Fibroblast of peridontal ligament (primary cell): ENCODE results near the gene ARHGAP15.

Source experiments
- DNase-seq: peaks from one replicate; pipeline ENCODE4 v3.0.0-alpha.2; 2010; ENCODE audit errors: extremely low read depth

Gene ARHGAP15

DNA sequence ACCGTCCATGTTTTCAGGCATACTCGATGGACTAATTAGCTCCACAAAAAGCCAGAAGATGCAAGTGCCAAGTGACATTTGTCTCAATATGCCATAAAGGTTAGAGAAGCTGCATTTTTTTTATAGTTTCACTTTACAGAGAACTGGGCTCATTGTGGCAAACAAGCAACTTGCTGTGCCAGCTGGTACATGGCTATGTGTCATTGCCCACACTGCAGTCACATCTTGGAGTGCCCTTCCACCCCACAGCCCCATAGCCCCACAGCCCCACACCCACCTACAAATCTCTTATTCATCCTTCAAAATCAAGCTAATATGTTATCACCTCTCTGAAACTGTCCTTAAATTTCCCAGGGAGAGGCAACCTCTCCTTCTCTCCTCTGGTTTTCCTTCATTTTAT, 451.9 kb downstream of the ARHGAP15 start:
- no peak for DNase-seq

DNA sequence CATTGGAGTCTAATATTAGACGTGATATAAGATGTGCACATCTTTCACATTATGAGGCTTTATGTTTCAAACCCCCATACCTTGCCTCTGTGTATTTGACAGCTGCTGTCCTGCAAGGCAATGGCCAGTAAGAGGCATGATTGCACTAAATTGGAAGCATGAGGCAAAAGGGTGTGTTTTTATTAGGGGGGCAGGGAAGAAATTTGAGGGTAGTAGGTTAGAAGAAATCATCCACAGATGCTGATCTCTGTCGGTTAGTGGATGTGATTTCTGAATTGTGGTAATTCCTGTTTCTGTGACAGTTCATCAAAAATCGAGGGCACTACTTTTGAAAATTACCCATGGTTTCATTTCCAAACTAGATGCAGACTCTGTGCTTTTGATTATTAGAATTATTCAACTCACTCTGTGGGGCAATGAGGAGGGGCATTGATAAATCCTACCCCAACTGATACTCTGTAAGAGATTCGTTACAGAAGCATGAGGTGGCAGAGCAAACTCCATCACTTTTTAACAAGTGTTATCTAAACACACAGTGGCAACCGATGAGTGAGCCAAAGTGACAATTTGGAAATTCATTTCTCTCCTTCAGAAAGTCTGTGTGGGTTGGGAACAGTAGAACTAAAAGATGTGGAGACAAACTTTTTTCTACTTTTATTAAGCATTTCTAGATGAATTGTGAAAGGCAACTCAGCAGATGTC, 453.0 kb downstream of the ARHGAP15 start:
- DNase-seq, result peak; percentile 54

DNA sequence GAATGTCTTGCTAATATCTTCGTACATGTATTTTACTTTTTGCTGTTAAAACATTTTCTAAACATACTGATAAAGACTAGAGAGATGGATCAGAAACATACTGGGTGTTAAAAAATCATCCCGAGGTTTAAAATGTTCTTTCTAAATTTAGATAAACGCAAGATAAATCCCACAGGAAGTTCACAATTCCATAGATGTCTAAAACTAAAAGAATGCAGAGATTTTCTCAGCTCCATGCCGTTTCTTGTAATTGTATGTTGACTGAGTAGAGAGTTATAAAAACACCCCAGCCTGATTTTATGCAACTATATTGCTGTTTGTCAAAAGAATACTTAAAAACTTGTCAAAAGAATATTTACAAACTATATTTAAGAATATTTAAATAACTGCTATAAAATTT, 455.7 kb downstream of the ARHGAP15 start:
- DNase-seq, result peak; percentile 19

DNA sequence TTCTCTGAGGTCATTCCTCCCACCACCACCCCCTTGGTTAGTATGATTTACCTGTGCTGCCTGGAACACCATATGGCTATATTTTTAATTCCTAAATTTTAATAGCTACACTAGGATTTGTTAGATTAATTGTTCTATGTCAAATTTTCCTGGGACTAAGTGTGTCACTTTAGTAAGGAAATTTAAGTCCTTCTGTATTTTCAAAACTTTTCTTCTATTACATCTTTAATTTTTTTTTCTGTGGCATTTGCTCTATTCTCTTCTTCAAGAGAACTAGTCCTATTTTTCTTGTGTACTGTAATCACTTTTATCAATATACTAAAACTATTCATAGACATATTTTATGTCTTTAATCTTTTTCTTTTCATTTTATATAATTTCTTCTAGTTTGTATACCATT, 456.9 kb downstream of the ARHGAP15 start:
- DNase-seq, result no peak

DNA sequence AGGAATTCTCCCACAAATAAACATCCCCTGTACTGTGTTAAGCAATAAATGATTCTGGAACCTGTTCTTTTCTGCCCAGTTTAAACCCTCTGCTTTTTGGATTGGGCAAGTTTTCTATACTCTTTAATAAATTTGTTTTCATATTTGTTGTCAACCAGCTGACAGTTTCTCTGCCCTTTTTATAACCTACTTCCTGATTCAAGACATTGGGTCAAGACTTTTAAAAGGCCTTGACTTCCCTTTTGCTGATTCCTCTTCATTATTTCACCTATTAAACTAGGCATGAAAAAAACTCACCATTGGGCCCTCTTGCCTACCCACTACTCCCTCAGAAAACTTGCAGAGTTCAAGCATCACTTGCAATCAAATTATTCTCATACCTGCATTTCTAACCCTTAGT, 459.5 kb downstream of the ARHGAP15 start:
- no peak for DNase-seq

DNA sequence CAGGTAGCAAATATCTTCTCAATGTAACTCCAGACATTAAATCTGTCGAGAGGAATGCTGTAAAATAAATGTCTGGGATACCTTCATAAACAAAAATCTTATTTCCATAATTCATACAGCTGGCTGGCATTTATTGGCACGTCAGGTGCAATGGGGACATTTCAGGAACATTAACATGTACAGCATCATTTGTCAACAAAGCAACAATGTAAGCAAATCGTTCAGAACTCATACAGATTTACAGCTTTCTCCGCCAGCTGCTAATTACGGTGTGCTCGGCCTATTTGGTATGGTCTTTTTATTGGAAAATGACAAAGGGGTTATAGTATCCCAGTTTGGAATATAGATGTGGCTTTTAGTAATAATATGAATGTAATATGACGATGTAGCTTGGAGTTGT, 464.9 kb downstream of the ARHGAP15 start:
- no peak for DNase-seq

DNA sequence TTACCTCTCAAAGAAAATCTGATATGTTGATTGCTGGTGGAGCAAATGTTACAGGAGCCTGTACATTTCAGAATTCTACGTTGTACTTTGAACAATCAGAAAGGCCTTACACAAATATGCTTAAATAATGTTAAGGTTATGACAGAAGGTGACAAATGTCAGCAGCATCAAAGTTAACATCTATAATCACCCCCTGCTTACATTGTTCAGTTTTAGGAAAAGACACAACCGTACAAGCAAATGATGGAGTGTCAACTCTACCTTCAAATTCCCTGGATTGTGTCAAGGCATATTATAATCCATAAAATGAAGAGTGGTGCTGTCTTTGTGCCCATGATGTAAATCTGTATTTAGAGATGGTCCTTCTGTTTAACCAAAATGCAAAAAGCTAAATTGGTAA, 465.5 kb downstream of the ARHGAP15 start:
- no peak for DNase-seq

DNA sequence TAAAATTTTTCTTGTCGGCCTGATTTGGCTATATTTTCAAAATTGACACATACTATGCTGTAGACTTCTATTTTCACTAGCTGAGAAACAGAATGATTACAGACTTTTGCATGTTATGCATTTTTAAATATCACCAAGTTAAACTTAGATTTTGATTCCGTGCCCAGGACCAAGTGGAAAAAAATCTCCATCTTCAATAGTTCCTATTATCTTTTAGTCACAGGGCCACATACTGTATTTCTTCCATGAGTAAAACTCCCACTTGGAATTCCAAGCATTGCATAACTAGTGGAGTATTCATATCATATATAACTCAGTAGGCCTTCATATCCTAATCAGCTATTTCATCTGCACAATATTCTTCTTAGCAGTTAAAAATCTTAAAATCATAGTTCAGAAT, 470.9 kb downstream of the ARHGAP15 start:
- peak; percentile 77 for DNase-seq

DNA sequence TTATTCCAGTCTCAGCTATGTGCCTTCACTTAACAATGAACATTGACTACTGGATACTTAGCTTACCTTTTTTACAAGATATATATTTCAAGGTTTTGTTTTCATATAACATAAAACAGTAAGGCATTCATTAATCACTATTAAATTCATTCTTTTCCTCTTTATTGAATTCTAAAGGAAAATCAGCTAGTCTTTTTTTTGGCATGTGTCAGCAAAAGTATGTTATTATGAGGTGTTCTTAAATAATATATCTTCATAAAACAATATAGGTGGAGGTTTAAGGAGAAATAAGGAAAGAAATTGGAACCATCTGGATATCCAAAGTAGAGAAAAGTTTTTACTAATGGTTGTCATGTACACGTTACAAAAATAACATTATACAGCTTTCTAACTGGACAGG, 472.6 kb downstream of the ARHGAP15 start:
- DNase-seq, result no peak

DNA sequence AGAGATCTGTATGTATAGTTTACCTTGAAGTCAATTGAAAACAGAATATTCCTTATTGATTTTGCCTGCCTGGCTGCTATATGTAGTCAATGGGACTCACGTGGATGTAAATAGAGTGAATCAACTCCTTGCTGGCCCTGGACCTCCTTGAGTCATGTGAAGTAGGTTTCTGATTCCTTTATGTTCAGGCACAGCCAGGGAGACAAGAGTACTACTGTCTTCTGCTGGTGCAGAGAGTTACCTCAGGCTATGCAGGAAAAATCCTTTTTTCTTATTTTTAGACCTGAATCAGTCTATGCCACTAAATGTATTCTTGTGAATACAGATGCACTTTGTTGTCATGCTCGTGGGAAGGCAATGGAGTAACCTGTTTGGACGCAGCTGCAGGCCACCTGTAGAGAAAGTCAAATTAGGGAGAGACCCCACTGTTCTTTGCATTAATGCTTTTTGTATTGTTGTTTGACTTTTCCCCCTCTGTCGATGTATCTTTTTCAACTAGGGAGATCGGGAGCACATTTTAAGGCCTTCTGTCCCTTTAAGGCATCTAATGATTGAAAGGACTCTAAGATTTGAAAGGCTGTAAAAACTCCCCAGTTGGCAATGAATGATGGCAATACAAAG, 473.9 kb downstream of the ARHGAP15 start:
- DNase-seq, result no peak

DNA sequence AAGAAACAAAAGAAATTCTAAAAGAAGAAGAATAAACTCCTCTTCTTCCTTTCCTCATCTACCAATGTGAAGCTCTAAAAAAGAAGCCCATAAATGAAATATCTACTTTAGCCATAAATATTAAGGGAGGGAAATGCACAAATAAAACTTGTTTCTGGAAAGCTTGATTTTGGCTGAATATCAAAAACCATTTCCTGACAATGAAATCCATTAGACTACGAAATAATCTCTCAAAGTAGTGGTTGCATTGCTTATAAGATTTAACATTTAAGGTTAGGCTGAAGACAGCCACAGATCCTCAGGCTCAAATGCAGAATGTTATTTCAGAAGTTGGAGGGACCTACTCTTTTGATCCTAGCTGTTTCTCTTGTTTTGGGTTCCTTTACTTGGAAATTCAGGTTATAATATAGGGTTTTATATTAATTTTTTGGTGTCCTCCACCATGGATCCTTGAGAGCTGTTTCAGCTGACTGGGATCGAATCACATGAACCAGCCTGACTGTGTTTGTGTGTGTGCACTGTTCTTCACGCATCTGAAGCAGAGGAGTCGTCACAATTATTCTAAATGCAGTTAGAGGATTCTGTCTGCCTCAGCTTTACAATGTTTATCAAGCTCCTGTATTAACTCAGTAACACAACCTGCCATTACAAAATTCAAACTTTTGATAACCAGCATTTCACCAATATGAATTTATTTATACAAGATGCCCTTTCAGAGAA, 474.8 kb downstream of the ARHGAP15 start:
- DNase-seq, result no peak

DNA sequence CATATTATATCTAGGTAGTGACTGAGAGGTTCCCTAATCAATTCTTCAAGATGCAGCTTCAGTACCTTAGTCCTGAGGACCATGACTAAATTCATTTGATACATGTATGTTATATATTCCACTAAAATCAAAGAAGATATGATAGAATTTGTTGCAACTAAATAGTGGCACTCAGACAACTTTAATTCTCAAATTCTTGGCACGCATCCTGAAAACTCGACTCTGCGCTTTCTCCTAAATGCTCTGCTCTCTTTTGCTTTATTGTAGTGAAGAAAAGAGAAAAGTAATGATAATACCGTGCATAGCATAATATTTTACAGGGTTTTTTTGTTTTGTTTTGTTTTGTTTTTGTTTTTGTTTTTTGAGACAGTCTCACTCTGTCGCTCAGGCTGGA, 475.3 kb downstream of the ARHGAP15 start:
- no peak for DNase-seq

DNA sequence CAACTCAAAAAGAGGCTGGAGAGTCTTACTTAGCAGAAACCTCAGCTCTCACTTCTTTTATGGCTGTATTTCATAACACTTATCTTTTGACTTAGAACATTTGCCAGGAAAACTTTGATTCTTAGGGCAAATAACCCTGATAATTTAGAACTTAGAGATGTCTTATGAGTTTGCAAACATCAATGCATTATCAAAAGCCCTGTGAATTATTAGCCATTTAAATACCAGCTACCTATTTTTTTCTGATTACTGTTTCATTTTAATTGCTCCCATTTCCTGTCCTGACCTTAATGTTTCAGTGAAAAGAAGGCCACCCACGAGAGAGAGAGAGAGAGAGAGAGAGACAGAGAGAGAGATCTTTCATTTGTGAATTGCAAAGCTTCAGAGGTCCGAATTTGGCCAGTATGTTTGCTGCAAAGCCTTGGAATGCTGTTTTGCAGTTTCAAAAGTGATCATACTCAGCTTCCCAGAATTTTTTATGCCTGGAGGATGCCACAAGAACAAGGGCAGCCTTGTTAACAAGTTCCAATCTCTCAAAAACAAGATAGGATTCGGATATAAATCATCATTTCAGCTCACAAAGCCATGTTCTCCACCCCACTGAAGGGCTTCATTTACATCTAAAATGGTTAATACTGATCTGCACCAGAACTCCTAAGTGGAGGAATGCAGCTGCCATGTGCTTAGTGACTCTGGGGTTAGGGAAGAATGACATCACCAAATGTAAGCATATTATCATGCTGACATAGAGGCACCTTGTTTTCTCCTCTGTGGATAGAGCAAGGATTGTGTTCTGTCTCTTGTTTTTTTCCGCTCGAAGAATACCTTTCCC, 478.2 kb downstream of the ARHGAP15 start:
- peak; percentile 34 for DNase-seq

DNA sequence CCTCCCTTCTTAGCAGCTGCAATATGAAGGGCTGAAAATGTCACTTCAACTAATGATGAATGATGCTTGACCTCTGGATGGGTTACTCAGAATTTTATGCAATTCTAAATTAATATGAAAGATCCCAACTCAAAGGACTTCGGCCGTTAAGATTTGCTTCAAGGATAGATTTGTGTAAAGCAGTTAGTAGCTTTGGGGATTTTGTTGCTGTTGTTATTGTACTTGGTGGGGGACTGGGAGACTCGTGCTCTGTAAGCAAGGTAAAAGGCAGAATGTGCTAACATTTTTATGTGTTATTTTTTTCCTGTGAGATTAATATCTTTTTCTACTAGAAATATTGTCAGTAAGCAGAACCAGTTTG, 478.8 kb downstream of the ARHGAP15 start:
- DNase-seq, result no peak

DNA sequence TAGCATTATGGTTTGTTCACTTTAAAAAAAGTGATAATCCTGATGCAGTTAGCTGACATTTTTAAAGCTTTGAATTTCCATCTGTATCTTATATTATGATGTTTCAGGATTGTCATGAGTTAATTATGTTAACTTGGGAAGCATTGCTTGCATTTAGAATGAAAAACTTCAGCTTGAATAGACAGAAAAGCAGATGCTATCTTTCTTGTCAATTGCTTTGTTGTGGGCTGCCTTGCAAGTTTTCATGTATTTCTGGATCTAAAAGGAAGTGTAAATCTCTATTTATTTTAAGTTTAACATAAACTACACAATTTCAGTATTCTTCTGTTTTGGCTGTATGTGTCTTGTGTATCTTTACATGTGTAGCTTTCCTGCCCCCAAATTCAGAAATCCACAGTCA, 479.5 kb downstream of the ARHGAP15 start:
- DNase-seq, result no peak

DNA sequence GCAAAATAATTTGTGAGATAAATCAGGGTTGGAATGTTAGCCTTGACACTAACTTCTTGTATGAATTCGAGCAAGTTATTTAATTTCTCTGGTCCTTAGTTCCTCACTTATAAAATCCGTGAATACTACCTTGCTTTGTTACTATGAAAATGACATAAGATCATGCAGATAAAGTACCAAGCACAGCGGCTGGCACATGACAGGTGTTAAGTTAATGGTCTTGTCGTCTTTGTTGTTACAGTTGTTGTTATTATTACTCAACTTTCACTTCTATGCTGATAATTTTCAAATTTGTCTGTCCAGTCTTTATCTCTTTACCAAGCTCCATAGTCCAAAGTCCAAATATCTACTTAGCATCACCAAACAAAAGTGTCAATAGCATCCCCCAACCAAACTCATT, 482.1 kb downstream of the ARHGAP15 start:
- DNase-seq, result no peak

DNA sequence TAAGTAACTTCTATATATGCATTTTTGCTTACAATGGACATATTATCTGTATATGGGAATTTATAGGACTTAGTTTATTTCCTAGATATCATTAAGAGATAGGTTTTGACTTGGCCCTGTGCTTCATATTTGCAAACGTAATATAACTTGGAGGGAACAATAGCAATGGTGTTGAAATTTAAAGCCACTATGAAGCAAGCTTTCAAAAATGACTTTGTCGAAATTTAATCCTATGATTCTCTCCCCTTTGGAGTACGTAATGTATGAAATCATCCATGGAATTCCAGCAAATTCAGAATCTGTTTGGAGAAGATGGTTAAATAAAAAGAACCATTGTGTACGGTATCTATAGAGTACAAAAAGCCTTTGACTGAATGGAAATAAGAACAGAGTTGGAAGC, 486.3 kb downstream of the ARHGAP15 start:
- DNase-seq, result peak; percentile 23

DNA sequence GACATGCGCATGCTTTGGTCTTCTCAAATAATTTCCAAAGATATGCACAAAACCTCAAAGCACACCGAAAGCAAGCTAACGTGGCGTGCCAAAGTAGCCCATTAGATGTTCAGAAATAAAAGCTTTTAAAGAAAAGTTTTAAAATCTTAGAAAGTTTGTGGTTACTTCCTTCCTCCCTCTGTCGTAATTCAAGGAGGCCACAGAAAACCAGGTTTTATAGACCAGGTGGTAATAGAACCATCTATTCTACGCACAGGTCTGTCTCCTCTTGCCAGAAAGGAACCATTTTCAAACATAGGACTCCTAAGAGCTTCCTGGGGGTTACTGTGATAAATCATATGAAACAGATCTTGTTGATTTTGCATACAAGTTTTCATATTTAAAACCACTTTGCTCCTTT, 487.2 kb downstream of the ARHGAP15 start:
- no peak for DNase-seq

DNA sequence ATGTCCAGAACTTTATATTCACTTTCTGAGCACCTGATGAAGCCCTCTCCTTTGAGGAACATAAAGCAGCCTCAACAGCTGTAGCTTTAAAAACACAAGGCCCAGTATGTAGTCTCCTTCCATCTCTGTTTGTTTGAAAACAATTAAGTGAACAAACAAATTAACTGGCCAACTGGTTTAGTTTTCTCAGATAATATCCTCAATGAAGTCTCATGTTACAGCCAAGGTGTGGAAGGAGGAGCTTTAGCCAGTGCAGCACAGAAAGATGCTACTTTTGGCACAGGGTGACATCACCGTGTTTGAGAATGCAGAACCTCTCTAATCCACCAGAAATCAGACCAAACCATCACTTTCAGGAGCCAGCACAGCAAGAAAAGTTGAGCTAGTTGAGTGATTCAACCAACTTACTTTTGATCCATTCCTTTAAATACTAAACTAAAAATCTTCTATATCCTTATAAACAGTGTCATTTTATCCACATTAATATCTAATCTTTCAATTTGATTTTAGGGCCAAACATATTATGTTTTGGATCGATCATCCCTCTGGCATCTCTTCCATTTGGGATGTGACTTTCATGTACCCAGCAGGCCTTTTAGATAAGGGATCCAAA, 488.7 kb downstream of the ARHGAP15 start:
- no peak for DNase-seq

DNA sequence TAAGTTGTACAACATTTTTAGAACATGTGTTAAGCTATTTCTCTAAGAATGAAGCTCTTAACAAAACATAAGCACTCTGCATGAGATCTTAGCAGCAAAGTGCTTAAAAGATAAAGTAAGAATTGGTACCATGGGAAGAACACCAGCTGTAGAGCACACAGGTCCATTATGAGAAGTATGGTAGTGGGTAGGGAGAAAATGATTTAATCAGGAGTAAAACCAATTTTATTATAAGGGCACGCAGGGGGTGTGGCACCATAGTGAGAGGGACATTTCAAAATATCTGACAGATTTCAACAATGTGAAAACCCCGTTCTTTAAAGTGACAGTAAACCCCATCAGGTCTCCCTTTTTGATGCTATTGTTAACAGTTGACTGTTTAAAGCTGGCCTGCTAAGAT, 492.9 kb downstream of the ARHGAP15 start:
- no peak for DNase-seq

DNA sequence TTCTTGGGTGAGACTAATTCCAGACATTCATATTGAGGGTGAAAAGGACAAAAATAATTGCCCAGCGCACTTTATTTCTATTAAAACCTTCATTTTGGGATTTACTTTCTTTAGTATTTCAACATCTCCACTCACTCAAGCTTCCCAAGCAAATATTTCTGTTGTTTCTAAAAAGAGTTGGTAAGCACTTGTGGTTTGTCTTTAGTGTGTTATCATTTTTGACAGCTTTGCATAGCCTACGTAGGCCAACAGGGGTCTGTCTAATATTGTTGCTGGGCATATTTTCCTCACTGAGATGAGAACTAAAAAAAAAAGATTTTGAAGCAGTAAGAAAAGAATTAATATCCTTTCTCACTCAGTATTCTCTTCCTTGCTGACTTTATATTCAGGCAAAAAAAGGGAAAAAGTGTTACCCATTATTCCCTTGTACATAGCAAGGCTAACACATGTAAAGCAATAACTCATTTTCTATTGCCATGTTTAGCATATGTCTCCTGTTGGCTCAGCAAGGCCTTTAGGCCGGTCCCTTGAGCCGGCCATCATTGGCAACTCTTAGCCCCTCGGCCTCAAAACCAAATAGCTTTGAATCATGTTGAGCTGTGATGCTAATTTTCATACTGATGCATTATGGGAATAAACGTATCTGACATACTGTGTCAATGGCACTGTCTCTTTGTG, 494.2 kb downstream of the ARHGAP15 start:
- DNase-seq, result peak; percentile 33

DNA sequence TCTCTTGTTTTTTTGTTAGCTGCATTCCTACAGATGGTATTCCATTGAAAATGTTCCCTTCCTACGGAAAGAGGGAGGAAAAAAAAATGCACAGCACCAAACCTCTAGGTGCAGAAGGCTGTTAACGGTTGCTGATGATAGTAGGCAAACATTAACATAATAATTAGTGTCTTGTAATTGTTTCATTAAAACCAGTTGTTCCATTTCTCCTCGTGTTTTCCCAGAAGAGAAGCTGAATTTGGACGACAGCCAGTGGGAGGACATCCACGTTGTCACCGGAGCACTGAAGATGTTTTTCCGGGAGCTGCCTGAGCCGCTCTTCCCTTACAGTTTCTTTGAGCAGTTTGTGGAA, 494.7 kb downstream of the ARHGAP15 start:
- DNase-seq, result no peak
